Neutrophil (primary cell): ENCODE measurements around the gene DEDD2.
A peak's percentile ranks its signal among the peaks of the same experiment; 100 is the strongest.

Source experiments
- H3K27ac ChIP-seq: fragments of 200-600 bp; sonication (generic); 2 replicates; pipeline ENCODE4 v1.5.1; 2016; ENCODE audit warnings: mild to moderate bottlenecking, moderate library complexity
- H3K27me3 ChIP-seq: fragments of 200-600 bp; sonication (generic); 2 replicates; pipeline ENCODE4 v1.6.0; 2016; ENCODE audit warnings: mild to moderate bottlenecking
- H3K36me3 ChIP-seq: fragments of 200-600 bp; sonication (generic); 2 replicates; pipeline ENCODE4 v1.5.1; 2017
- H3K4me1 ChIP-seq, 2 experiments: fragments of 200-600 bp in 1 of 2; sonication (generic) in 1 of 2; 1 replicate in 1 of 2; 2 replicates in 1 of 2; pipeline versions ENCODE4 v1.5.1 to v1.6.1; 2013 to 2016; ENCODE audit warnings: low read depth in 1 of 2, low read length in 1 of 2, mild to moderate bottlenecking in 1 of 2, moderate library complexity in 1 of 2; ENCODE audit not compliant: control insufficient read depth in 1 of 2, insufficient read depth in 1 of 2
- H3K4me3 ChIP-seq, 2 experiments: fragments of 200-600 bp in 1 of 2; sonication (generic) in 1 of 2; 1 replicate in 1 of 2; 2 replicates in 1 of 2; pipeline ENCODE4 v1.5.1; 2013 to 2016; ENCODE audit warnings: low read depth in 1 of 2, low read length in 1 of 2, mild to moderate bottlenecking in 1 of 2, moderate library complexity in 1 of 2
- H3K9me3 ChIP-seq: fragments of 200-600 bp; sonication (generic); 2 replicates; pipeline ENCODE4 v1.5.1; 2016
- CTCF ChIP-seq: fragments of 200-600 bp; sonication (generic); IDR thresholded peaks from 2 replicates; pipeline ENCODE4 v1.5.1; 2016; ENCODE audit warnings: antibody characterized with exemption

The DEDD2 gene

GRCh38 chr19:42230571-42230970 lies 13.1 kb upstream of the DEDD2 start:
- Histone ChIP-seq H3K27me3 (no peaks in the 10 kb centered on the region), H3K27ac (no peak overlapping the region), H3K4me3 (no peak overlapping the region), H3K9me3 (no peaks in the 10 kb centered on the region), H3K4me1 (no peaks in the 10 kb centered on the region), H3K36me3 (peaks cover 85% of the 10 kb centered on the region)
- no peak for TF ChIP-seq CTCF

- Histone ChIP-seq H3K27me3 (no peaks in the 10 kb centered on the region), H3K4me1 (no peaks in the 10 kb centered on the region), H3K9me3 (no peaks in the 10 kb centered on the region), H3K27ac (peak overlapping the region; percentile 30), H3K36me3 (peaks cover 85% of the 10 kb centered on the region), H3K4me3 (no peak overlapping the region)
- TF ChIP-seq CTCF = no peak
These were observed 12.4 kb upstream of the DEDD2 start for GRCh38 chr19:42229855-42230351.

GRCh38 chr19:42229301-42229854 lies 11.9 kb upstream of the DEDD2 start:
- no peaks in the 10 kb centered on the region for H3K4me1 ChIP-seq
- H3K36me3 ChIP-seq = peaks cover 85% of the 10 kb centered on the region
- no peaks in the 10 kb centered on the region for H3K9me3 ChIP-seq
- no peak for TF ChIP-seq CTCF
- no peaks in the 10 kb centered on the region for H3K27me3 ChIP-seq
- no peak overlapping the region for H3K4me3 ChIP-seq
- H3K27ac ChIP-seq = peak overlapping the region; percentile 30

GRCh38 chr19:42228641-42229040 lies 11.2 kb upstream of the DEDD2 start:
- H3K27me3 ChIP-seq = no peaks in the 10 kb centered on the region
- no peak for TF ChIP-seq CTCF
- H3K27ac ChIP-seq = no peak overlapping the region
- no peaks in the 10 kb centered on the region for H3K4me1 ChIP-seq
- no peak overlapping the region for H3K4me3 ChIP-seq
- H3K9me3 ChIP-seq = no peaks in the 10 kb centered on the region
- H3K36me3 ChIP-seq = peaks cover 81% of the 10 kb centered on the region

- Histone ChIP-seq H3K4me1 (no peaks in the 10 kb centered on the region), H3K9me3 (no peaks in the 10 kb centered on the region), H3K4me3 (no peak overlapping the region), H3K36me3 (peaks cover 63% of the 10 kb centered on the region), H3K27ac (no peak overlapping the region), H3K27me3 (no peaks in the 10 kb centered on the region)
- no peak for TF ChIP-seq CTCF
These were observed 9.4 kb upstream of the DEDD2 start for GRCh38 chr19:42226886-42227285.
